ENCODE data around the gene ZFP90.
"Not testable (repeated sequence)": the region's sequence is repeated elsewhere in the genome, so short reads cannot be mapped to it uniquely, and the experiment has no call there.

ZFP90 gene

GRCh38 chr16:68529608-68529930 lies 9.5 kb upstream of the ZFP90 start:
- Mint-ChIP-seq H3K36me3 (ENCODE audit: low read depth) (peaks cover 8% of the 10 kb centered on the region), H3K27ac (peak overlapping the region; percentile 54), H3K27me3 (no peaks in the 10 kb centered on the region), H3K4me3 (peak overlapping the region; percentile 84), H3K4me1 (ENCODE audit: low read depth) (peaks cover 26% of the 10 kb centered on the region), H3K9me3 (peaks cover 9% of the 10 kb centered on the region)
- no peak for DNase-seq

DNA sequence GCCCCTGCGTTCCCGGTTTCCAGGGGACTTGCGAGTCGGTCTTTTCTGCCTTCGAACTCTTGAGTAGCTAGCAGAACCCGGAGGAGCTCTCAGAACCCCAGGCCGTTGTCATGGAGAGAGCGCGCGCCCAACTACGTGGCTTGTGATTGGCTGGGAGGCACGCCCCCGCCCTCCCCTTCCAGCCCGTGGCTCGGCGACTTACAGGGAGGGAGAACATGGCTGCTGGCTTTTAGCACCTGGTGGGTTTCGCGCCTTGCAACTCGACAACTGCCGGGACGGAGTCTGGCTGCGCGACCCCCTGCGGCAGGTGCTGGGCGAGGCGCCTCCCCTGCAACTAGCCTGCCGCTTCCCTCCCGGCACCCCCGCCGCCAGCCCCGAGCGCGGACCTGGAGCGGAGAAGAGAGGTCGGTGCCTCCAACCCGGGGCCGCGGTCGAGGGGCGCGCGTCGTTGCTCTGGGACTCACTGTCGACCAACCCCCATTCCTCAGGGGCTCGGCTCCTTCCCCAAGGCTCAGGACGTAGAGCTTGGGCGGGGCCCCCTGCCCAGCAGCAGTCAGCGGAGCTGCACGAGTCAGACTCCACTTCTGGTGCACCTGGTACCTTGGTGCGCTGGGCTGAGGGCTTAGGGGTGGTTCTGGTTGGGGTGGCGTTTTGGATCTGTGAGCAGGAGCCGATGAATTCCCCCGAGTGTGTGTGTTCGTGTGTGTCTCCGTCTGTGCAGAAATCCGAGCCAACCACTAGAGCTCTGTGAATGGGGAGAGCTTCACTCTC lies 9.0 kb upstream of the ZFP90 start:
- Mint-ChIP-seq H3K9me3 (peaks cover 9% of the 10 kb centered on the region), H3K36me3 (ENCODE audit: low read depth) (peaks cover 11% of the 10 kb centered on the region), H3K27me3 (no peaks in the 10 kb centered on the region), H3K4me3 (peak overlapping the region; percentile 84), H3K4me1 (ENCODE audit: low read depth) (peaks cover 26% of the 10 kb centered on the region), H3K27ac (peak overlapping the region; percentile 54)
- peak; percentile 94 for DNase-seq

DNA sequence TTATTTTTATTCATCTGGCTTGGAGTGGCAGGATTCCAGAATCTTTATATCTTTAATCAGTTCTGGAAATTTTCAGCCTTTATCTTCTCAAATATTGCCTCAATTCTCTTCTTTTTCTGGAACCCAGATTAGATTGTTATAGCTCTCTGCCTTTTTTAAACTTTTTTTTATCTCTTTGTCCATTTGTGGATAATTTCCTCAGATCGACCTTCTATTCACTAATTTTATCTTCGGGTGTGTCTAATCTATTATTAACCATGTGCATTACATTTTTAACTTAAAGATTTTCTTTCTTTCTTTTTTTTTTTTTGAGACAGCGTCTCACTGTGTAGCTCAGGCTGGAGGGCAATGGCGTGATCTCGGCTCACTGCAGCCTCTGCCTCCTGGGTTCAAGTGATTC lies 5.2 kb upstream of the ZFP90 start:
- Mint-ChIP-seq H3K27ac (no peak overlapping the region), H3K4me1 (ENCODE audit: low read depth) (peaks cover 29% of the 10 kb centered on the region), H3K36me3 (ENCODE audit: low read depth) (peaks cover 26% of the 10 kb centered on the region), H3K9me3 (peaks cover 7% of the 10 kb centered on the region), H3K4me3 (no peak overlapping the region), H3K27me3 (no peaks in the 10 kb centered on the region)
- no peak for DNase-seq

DNA sequence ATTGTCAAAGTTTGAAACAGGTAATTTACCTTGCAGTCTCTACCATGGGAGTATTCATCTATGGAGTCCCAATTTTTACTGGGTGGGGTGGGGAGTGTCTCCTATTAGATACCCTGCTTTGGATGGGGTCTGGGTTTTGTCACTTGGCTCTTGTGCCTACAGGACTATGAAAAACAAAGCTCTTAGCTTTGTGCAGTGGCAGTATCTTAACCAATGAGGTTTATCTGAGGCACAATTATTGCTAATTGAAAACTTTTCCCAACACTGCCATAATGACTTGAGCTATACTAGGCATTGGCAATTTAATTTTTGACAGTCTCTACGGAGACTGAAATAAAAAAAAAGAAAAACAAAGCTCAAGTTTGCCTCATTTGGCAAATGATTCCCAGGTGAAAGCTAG lies 3.8 kb upstream of the ZFP90 start:
- no peak overlapping the region for H3K27ac Mint-ChIP-seq
- H3K4me3 Mint-ChIP-seq: no peak overlapping the region
- peaks cover 36% of the 10 kb centered on the region for H3K36me3 Mint-ChIP-seq (ENCODE audit: low read depth)
- no peaks in the 10 kb centered on the region for H3K27me3 Mint-ChIP-seq
- H3K9me3 Mint-ChIP-seq: peaks cover 7% of the 10 kb centered on the region
- H3K4me1 Mint-ChIP-seq (ENCODE audit: low read depth): peaks cover 27% of the 10 kb centered on the region
- no peak for DNase-seq

DNA sequence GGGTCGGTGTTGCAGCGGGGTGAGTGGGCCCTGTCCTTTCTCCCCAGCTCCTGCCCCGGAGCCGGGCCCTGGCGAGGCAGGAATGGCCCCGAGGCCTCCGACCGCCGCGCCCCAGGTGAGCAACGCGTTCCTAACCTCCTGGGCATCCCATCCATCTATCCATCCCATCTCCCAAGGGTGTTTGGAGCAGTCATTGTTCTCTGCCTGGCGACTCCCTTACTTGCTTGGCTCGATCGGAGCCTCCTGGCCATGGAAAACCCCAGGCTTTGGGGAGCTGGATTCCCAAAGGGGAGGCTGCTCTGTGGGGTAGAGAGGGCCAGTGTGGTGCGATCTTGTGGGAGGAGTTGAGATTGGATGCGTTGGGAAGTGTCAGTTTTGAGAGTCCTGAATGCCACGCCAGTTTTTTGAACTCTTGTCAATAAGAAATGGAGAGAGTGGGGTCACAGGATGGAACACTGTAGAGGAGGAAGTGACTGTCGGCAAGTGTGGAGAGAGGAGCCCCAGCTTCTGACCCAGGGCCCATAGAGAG lies 684 bp downstream of the ZFP90 start:
- Mint-ChIP-seq H3K4me1 (ENCODE audit: low read depth) (peaks cover 22% of the 10 kb centered on the region), H3K27me3 (no peaks in the 10 kb centered on the region), H3K4me3 (peak overlapping the region; percentile 89), H3K36me3 (ENCODE audit: low read depth) (peaks cover 67% of the 10 kb centered on the region), H3K9me3 (no peaks in the 10 kb centered on the region), H3K27ac (peak overlapping the region; percentile 93)
- peak; percentile 58 for DNase-seq

DNA sequence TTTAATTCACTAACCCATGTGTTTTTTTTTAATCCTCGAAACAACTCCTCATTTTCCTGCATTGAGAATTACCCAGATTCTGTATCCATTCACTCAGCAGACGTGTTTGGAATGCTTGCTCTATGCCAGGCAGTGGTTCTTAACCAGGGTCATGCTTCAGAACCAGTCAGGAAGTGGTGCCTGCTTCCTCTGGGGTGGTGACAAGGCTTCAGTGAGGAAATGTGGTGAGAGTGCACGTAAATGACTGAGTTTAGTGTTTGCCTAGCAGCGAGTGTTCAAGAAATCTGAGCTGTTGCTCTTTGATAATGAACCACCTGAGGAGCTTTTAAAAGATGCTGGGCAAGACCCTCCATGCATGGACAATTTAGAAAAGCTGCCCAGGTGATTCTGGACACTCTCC lies 9.9 kb downstream of the ZFP90 start:
- peaks cover 13% of the 10 kb centered on the region for H3K4me1 Mint-ChIP-seq (ENCODE audit: low read depth)
- peaks cover 38% of the 10 kb centered on the region for H3K9me3 Mint-ChIP-seq
- H3K4me3 Mint-ChIP-seq: no peak overlapping the region
- H3K36me3 Mint-ChIP-seq (ENCODE audit: low read depth): peaks cover 92% of the 10 kb centered on the region
- H3K27ac Mint-ChIP-seq: peak overlapping the region; percentile 28
- no peaks in the 10 kb centered on the region for H3K27me3 Mint-ChIP-seq
- DNase-seq: no peak

DNA sequence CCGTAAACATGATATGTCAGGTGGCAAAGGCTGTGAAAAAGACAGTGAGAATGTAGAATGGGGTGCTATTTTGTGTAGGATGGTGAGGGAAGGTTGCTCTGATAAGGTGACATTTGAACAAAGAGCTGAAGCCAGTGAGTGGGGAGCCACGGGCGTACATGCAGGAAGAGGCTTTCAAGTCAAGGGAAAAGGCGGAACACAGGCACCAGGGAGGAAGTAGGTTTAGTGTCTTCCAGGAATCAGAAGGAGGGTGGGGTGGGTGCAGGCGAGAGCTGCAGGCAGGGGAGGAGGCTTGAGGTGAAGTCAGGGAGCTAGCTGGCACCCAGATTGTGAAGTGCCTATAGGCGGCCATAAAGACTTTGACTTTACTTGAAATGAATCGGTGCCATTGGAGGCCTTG lies 14.1 kb downstream of the ZFP90 start:
- H3K9me3 Mint-ChIP-seq: peaks cover 71% of the 10 kb centered on the region
- no peak for DNase-seq
- peaks cover 94% of the 10 kb centered on the region for H3K36me3 Mint-ChIP-seq (ENCODE audit: low read depth)
- H3K4me1 Mint-ChIP-seq (ENCODE audit: low read depth): peaks cover 8% of the 10 kb centered on the region
- no peaks in the 10 kb centered on the region for H3K27me3 Mint-ChIP-seq
- no peak overlapping the region for H3K4me3 Mint-ChIP-seq
- H3K27ac Mint-ChIP-seq: no peak overlapping the region

GRCh38 chr16:68560341-68560740 lies 21.2 kb downstream of the ZFP90 start:
- not testable (repeated sequence) for H3K27ac Mint-ChIP-seq; H3K4me3 Mint-ChIP-seq; DNase-seq; H3K4me1 Mint-ChIP-seq (ENCODE audit: low read depth); H3K27me3 Mint-ChIP-seq
- H3K9me3 Mint-ChIP-seq: peaks cover 81% of the 10 kb centered on the region
- H3K36me3 Mint-ChIP-seq (ENCODE audit: low read depth): peaks cover 98% of the 10 kb centered on the region

DNA sequence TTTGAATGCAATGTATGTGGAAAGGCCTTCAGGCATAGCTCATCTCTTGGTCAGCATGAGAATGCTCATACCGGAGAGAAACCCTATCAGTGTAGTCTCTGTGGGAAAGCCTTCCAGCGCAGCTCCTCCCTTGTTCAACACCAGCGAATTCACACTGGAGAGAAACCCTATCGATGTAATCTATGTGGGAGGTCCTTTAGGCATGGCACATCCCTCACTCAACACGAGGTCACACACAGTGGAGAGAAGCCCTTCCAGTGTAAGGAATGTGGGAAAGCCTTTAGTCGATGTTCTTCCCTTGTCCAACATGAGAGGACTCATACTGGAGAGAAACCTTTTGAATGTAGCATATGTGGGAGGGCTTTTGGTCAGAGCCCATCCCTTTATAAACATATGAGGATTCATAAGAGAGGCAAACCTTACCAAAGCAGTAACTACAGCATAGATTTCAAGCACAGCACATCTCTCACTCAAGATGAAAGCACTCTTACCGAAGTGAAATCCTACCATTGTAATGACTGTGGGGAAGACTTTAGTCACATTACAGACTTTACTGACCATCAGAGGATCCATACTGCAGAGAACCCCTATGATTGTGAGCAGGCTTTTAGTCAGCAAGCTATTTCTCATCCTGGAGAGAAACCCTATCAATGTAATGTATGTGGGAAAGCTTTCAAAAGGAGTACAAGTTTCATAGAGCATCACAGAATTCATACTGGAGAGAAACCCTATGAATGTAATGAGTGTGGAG lies 24.7 kb downstream of the ZFP90 start:
- peaks cover 89% of the 10 kb centered on the region for H3K36me3 Mint-ChIP-seq (ENCODE audit: low read depth)
- H3K27me3 Mint-ChIP-seq: no peaks in the 10 kb centered on the region
- peaks cover 77% of the 10 kb centered on the region for H3K9me3 Mint-ChIP-seq
- no peak for DNase-seq
- no peak overlapping the region for H3K27ac Mint-ChIP-seq
- H3K4me3 Mint-ChIP-seq: no peak overlapping the region
- H3K4me1 Mint-ChIP-seq (ENCODE audit: low read depth): no peaks in the 10 kb centered on the region

DNA sequence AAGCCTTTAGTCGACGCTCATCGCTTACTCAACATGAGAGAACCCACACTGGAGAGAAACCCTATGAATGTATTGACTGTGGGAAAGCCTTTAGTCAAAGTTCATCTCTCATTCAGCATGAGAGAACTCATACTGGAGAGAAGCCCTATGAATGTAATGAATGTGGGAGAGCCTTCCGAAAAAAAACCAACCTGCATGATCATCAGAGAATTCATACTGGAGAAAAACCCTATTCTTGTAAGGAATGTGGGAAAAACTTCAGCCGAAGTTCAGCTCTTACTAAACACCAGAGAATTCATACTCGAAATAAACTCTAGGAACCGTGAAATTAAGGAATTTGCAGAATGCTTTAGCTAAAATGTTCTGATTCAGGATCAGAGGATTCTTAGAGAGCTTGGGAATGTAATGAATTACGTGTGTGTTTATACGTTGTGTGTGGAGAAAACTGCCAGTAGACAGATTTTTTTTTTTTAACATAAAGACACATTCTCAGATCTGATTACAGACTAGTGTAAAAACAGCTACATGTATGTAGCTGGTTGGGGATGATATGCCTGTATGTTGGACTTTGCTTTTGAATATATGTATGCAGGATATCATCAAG lies 25.4 kb downstream of the ZFP90 start:
- peaks cover 86% of the 10 kb centered on the region for H3K36me3 Mint-ChIP-seq (ENCODE audit: low read depth)
- H3K27me3 Mint-ChIP-seq: no peaks in the 10 kb centered on the region
- no peak overlapping the region for H3K4me3 Mint-ChIP-seq
- no peaks in the 10 kb centered on the region for H3K4me1 Mint-ChIP-seq (ENCODE audit: low read depth)
- peaks cover 72% of the 10 kb centered on the region for H3K9me3 Mint-ChIP-seq
- no peak overlapping the region for H3K27ac Mint-ChIP-seq
- no peak for DNase-seq

DNA sequence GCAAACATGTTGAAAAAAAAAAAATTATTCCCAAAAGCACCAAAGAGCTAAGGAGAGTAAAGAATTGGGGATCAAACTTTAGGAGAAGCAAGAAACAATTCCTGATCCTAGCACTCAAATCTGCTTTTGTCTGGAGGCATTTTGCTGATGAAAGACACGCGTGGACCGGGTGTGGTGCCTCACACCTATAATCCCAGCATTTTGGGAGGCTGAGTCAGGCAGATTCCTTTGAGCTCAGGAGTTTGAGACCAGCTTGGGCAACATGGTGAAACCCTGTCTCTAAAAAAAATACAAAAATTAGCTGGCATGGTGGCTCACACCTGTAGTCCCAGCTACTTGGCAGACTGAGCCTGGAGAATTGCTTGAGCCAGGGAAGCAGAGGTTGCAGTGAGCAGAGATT lies 35.4 kb downstream of the ZFP90 start:
- H3K9me3 Mint-ChIP-seq: peaks cover 71% of the 10 kb centered on the region
- H3K4me3 Mint-ChIP-seq: no peak overlapping the region
- H3K36me3 Mint-ChIP-seq (ENCODE audit: low read depth): peaks cover 78% of the 10 kb centered on the region
- DNase-seq: no peak
- H3K27ac Mint-ChIP-seq: no peak overlapping the region
- no peaks in the 10 kb centered on the region for H3K4me1 Mint-ChIP-seq (ENCODE audit: low read depth)
- no peaks in the 10 kb centered on the region for H3K27me3 Mint-ChIP-seq

GRCh38 chr16:68575082-68575481 lies 36.0 kb downstream of the ZFP90 start:
- Mint-ChIP-seq H3K9me3 (peaks cover 67% of the 10 kb centered on the region), H3K4me1 (ENCODE audit: low read depth) (no peaks in the 10 kb centered on the region), H3K27me3 (no peaks in the 10 kb centered on the region), H3K27ac (no peak overlapping the region), H3K4me3 (no peak overlapping the region), H3K36me3 (ENCODE audit: low read depth) (peaks cover 73% of the 10 kb centered on the region)
- no peak for DNase-seq

- no peak overlapping the region for H3K4me3 Mint-ChIP-seq
- DNase-seq: no peak
- no peaks in the 10 kb centered on the region for H3K4me1 Mint-ChIP-seq (ENCODE audit: low read depth)
- peaks cover 74% of the 10 kb centered on the region for H3K36me3 Mint-ChIP-seq (ENCODE audit: low read depth)
- no peak overlapping the region for H3K27ac Mint-ChIP-seq
- peaks cover 53% of the 10 kb centered on the region for H3K9me3 Mint-ChIP-seq
- no peaks in the 10 kb centered on the region for H3K27me3 Mint-ChIP-seq
These were observed 38.3 kb downstream of the ZFP90 start for GRCh38 chr16:68577352-68577853.

DNA sequence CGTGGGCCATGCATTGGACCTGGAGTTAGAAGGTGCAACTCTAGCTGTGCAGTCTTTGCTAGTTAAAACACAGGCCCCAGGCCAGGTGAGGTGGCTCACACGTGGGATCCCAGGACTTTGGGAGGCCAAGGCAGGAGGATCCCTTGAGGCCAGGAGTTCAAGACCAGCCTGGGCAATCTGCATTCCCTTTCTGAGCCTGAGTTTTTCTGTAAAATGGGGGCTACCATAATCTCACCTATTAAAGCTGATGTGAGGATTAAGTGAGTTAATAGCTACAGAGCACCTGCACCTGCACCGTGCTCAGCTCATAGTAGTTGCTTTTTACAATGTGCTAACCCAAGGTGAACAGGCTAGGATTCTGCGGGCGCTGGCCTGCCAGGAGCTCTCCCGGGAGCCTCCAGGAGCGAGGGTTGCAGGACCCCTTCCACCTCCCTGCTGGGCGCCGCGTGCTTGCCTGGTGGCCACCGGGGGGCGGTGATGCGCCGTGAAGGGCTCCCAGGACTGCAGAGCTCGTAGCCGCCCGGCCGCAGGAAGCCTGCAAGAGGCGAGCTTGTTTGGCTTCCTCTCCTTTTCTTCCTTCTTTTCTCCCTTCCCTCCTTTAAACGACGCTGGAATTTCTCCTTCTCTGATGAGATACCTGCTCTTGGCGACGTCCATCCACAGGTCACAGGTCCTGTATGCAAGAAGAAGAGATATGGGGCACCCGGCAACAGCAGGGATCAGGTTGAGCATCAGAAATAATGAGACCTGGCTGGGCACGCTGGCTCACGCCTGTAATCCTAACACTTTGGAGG lies 51.3 kb downstream of the ZFP90 start:
- Mint-ChIP-seq H3K9me3 (peaks cover 10% of the 10 kb centered on the region), H3K4me1 (ENCODE audit: low read depth) (peaks cover 2% of the 10 kb centered on the region), H3K36me3 (ENCODE audit: low read depth) (peaks cover 7% of the 10 kb centered on the region), H3K27ac (no peak overlapping the region), H3K4me3 (no peak overlapping the region), H3K27me3 (no peaks in the 10 kb centered on the region)
- peak; percentile 79 for DNase-seq

Measured in activated T-cell treated with anti-CD3 and anti-CD28 coated beads, Interleukin-2, amount 50 U/mL, for 24 hours (primary cell).